Motor neuron (in vitro differentiated cells): ENCODE measurements around the gene ARHGEF4. TPM values are rescaled to one million over a fixed set of nuclear protein-coding genes. Genes with fewer than 3 reads are reported as not detected.

Experiments
- ATAC-seq, 8 experiments: fragments of 200-7000 bp; cut with Tn5 transposase; replicated peaks in 6 of 8; 2 replicates each; pipeline ENCODE4 v1.8.0; 2021; ENCODE audit warnings: mild to moderate bottlenecking in 8 of 8, moderate library complexity in 8 of 8
- H3K27ac ChIP-seq, 2 donors: fragments of 250-450 bp; sonication (Bioruptor Pico); 2 replicates each; pipeline ENCODE4 v1.9.0; 2021; ENCODE audit warnings: antibody characterized with exemption in 2 of 2, mild to moderate bottlenecking in 2 of 2, moderate library complexity in 1 of 2
- H3K4me1 ChIP-seq, 2 donors: fragments of 250-450 bp; sonication (Bioruptor Pico); replicated peaks in 1 of 2; 2 replicates each; pipeline ENCODE4 v1.6.1; 2021; ENCODE audit warnings: antibody characterized with exemption in 2 of 2, mild to moderate bottlenecking in 2 of 2, moderate library complexity in 1 of 2
- H3K4me3 ChIP-seq, 5 donors: fragments of 250-450 bp; sonication (Bioruptor Pico); 2 replicates each; pipeline ENCODE4 v1.9.0; 2021; ENCODE audit warnings: antibody characterized with exemption in 5 of 5, mild to moderate bottlenecking in 5 of 5, moderate library complexity in 4 of 5
- WGBS, 10 experiments: fragments of 450-650 bp; shearing (Covaris generic); methylation state at CpG; one replicate each; pipeline ENCODE4 v1.0.0; 2022; 5-methylcytosine and 5-hydroxymethylcytosine counted together
- in situ Hi-C, 9 experiments: fragments of 400-800 bp; cut with MboI; loops; one replicate each; pipeline ENCODE4 v1.15.0; 2021; ENCODE audit warnings: low sequenced_read_pairs in 9 of 9, low pct_unique_long_range_greater_than_20kb in 2 of 9; ENCODE audit not compliant: unreplicated experiment in 9 of 9
- total RNA-seq, 8 experiments: library from RNA; unstranded; fragments of 300-600 nt; gene quantifications; 2 replicates each; pipeline versions ENCODE4 v1.2.3 to v1.2.4, GENCODE V29; 2022

The ARHGEF4 gene
- 10 to 100 TPM in 6 of 8 experiments, 1 to 10 TPM in 2; 3.8 to 36.9 (median 15.2) TPM for total RNA-seq

DNA sequence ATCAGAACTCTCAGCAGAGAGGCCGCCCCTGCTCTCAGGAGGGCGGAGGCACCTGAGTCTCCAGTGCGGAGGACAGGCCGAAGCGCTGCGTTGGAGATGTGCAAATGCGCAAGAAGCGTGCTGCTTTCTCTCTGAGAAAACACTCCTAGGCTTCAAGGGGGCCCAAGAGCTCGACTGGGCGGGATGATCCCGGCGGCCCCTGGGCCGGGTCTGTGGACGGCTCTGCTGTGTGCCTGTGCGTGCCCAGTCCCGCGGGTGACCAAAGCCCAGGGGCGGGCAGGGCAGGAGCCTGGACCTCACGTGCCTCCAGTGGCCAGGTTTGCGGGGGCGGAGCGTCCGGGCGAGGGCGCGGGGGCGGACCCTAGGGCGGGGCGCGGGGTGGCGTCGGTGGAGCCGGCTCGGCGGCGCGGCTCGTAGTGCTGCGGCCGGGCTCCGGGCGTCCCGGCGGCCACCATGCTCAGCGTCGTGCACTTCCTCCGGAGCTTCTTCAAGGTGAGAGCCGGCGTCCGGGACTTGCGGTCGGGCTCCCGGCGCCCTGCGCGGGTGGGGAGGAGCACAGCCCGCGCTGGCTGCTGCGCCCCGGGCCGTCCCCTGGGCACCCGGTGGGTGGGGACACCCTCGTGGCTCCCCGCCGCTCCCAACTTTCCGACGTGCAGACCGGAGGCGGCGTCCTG is at the start of gene ARHGEF4:
TSS of gene ARHGEF4 (plus strand) at position 414 of the 674 bp plus-strand sequence. CDS start at position 454, 40 bp downstream.
- Histone ChIP-seq H3K27ac (no peak within 1 kb of the TSS), H3K4me1 (peaks cover 4 to 14% of the 10 kb centered on the region in 2 donors), H3K4me3 (peak within 1 kb of the TSS; percentile 14 to 45 (median 39))
- peak; percentile 79 to 92 (median 88) for ATAC-seq
- in situ Hi-C loops: no loop called here
- 3% methylated on average over 14 of the region's 70 CpGs; no CpG with 5 or more reads in 9 of the 10 experiments for WGBS, 10 experiments

DNA sequence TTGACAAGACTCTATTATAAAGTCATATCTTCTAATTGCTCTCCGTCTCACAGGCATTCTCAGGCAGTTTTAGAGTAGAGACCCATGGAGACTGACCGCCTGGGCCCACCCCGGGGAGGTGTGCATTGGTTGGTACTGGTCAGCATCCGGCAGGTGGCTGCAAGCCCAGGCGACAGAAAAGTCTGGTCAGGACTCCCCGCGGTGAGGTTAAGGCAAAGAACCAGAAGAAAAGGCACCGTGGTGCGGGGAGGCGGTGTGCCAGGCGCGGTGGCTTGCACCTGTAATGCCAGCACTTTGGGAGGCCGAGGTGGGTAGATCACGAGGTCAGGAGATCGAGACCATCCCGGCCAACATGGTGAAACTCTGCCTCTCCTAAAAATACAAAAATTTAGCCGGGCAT is 48.9 kb upstream of the ARHGEF4 start:
- no peak overlapping the region for H3K27ac ChIP-seq
- no peaks in the 10 kb centered on the region for H3K4me1 ChIP-seq
- H3K4me3 ChIP-seq: no peak overlapping the region
- ATAC-seq: no peak
- in situ Hi-C loops: loop anchor here in 2 of 9 experiments (25.0 kb wide), 1 partner anchor 124 kb away; no protein-coding TSS in a partner anchor
- WGBS, 10 experiments: 36 to 94% (median 83%) methylated on average over 5 to 14 of the region's 17 CpGs; no CpG with 5 or more reads in 2 of the 10 experiments

- Histone ChIP-seq H3K4me3 (no peak overlapping the region), H3K27ac (no peak overlapping the region), H3K4me1 (no peaks in the 10 kb centered on the region)
- in situ Hi-C loops: loop anchor here in 2 of 9 experiments (25.0 kb wide), 1 partner anchor 122 kb away; no protein-coding TSS in a partner anchor
- 20 to 29% methylated on average over 1 to 2 of the region's 2 CpGs; no CpG with 5 or more reads in 8 of the 10 experiments for WGBS, 10 experiments
- ATAC-seq: peak in 2 of 8 experiments; percentile 31 to 51
Measured at GRCh38 chr2:130790312-130790711, 46.4 kb upstream of the ARHGEF4 start.

DNA sequence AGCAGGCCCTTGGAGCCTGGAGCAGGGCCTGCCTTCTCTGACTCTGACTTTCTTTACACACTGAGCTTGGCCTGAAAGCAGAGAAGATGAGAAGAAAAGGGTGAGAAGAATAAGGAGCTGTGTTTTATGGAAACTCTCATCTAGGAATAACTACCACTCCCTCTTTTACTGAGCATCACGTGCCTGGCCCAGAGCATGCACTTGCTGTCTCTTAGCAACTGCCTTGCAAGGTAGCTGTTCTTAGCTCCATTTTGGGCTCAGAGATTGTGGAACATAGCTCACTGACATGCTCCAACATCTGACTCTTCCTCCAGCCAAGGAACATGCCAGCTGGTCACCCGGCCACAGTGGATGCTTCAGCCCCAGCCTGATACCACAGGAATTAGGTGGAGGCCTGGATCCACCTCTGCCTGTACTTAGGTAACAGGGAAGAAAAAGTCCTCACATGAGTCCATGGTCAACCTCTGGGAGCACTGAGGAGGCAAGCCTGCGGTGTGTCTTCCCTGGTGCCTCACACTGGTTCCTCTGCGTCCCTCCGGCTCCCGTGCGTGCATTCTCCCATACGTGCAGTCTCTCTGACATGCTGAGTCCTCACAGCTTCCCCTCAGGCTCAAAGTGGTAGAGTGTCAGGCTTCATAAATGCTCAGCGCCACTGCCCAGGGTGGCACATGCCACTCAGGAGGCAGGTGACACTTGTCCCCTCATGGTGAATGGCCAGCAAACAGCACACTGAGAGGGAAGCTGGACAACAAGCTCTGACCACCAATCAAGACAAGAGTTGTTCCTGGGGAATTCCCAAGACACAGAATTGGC is 45.7 kb upstream of the ARHGEF4 start:
- ATAC-seq: peak in 4 of 8 experiments; percentile 11 to 94 (median 64)
- no peak overlapping the region for H3K27ac ChIP-seq
- no peak overlapping the region for H3K4me3 ChIP-seq
- H3K4me1 ChIP-seq: no peaks in the 10 kb centered on the region
- WGBS, 10 experiments: 40 to 79% (median 60%) methylated on average over 1 to 3 of the region's 9 CpGs; no CpG with 5 or more reads in 5 of the 10 experiments
- in situ Hi-C loops: loop anchor here in 2 of 9 experiments (25.0 kb wide), 1 partner anchor 121 kb away; no protein-coding TSS in a partner anchor

- Histone ChIP-seq H3K27ac (no peak overlapping the region), H3K4me3 (no peak overlapping the region), H3K4me1 (no peaks in the 10 kb centered on the region)
- 0 to 83% (median 66%) methylated on average over 1 to 3 of the region's 4 CpGs; no CpG with 5 or more reads in 6 of the 10 experiments for WGBS, 10 experiments
- in situ Hi-C loops: loop anchor here in 2 of 9 experiments (25.0 kb wide), 1 partner anchor 121 kb away; no protein-coding TSS in a partner anchor
- peak in 2 of 8 experiments; percentile 28 to 48 for ATAC-seq
Measured at GRCh38 chr2:130791617-130791939, 45.1 kb upstream of the ARHGEF4 start.

DNA sequence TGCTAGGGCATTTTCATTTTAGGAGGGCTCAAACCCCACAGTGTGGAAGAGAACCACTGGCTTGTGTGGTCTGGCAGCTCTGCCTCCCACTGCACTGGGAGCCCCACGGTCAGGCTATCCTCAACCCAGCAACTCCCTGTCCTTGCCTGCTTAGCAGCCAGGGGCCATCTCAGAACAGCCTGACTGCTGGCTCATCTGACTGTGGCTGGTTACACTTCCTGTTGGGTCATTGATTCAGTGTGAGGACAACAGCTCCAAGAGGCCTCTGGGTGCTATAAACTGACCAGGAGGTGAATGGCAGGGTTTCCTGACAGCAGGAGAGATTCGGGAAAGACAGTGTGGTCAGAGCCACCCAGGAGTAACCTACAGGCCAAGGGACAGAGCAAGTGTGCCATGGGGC is 41.3 kb upstream of the ARHGEF4 start:
- in situ Hi-C loops: loop anchor here in 2 of 9 experiments (25.0 kb wide), 1 partner anchor 117 kb away; no protein-coding TSS in a partner anchor
- no peak for ATAC-seq
- no peak overlapping the region for H3K4me3 ChIP-seq
- peaks cover 6 to 16% of the 10 kb centered on the region in 2 donors for H3K4me1 ChIP-seq
- no peak overlapping the region for H3K27ac ChIP-seq
- WGBS, 10 experiments: 30 to 100% (median 43%) methylated on average over 1 to 2 of the region's 2 CpGs; no CpG with 5 or more reads in 5 of the 10 experiments

DNA sequence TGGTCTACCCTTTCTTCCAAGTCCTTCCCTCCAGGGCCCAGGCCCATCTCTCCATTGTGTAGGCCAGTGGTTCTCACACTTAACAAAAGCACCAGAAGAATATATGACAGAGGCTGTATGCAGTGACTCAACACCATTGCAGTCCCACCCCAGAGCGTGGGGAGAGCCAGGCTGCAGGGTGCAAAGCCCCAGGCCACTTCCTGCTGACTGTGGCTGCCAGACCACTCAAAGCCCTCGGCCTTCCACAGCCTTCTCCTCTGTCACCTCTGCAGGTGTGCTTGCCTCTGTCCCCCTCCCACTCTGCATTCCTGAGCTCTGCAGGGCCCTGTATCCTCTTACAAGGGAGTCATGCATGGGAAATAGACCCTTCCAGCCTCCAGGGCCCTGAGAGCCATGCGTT is 40.4 kb upstream of the ARHGEF4 start:
- peaks cover 6 to 16% of the 10 kb centered on the region in 2 donors for H3K4me1 ChIP-seq
- in situ Hi-C loops: loop anchor here in 2 of 9 experiments (25.0 kb wide), 1 partner anchor 116 kb away; no protein-coding TSS in a partner anchor
- no peak overlapping the region for H3K4me3 ChIP-seq
- H3K27ac ChIP-seq: no peak overlapping the region
- WGBS, 10 experiments: 58 to 100% (median 90%) methylated on average over 1 to 3 of the region's 3 CpGs; no CpG with 5 or more reads in 2 of the 10 experiments
- no peak for ATAC-seq

GRCh38 chr2:130797493-130798435 is 39.0 kb upstream of the ARHGEF4 start:
- 0 to 6% (median 1%) methylated on average over 2 to 19 of the region's 96 CpGs; no CpG with 5 or more reads in 4 of the 10 experiments for WGBS, 10 experiments
- peak overlapping the region; percentile 77 to 87 for H3K27ac ChIP-seq
- peaks cover 6 to 18% of the 10 kb centered on the region in 2 donors for H3K4me1 ChIP-seq
- ATAC-seq: peak; percentile 84 to 91 (median 88)
- peak overlapping the region; percentile 42 to 58 (median 57) for H3K4me3 ChIP-seq
- in situ Hi-C loops: loop anchor here in 2 of 9 experiments (25.0 kb wide), 1 partner anchor 115 kb away; no protein-coding TSS in a partner anchor

- ATAC-seq: peak in 5 of 8 experiments; percentile 1 to 26 (median 2)
- Histone ChIP-seq H3K4me1 (peaks cover 6 to 18% of the 10 kb centered on the region in 2 donors), H3K4me3 (peak overlapping the region; percentile 42 to 58 (median 57)), H3K27ac (no peak overlapping the region)
- in situ Hi-C loops: loop anchor here in 2 of 9 experiments (25.0 kb wide), 1 partner anchor 114 kb away; no protein-coding TSS in a partner anchor
- WGBS, 10 experiments: 50 to 67% methylated on average over 8 of the region's 30 CpGs; no CpG with 5 or more reads in 8 of the 10 experiments
Measured at GRCh38 chr2:130798472-130799218, 38.1 kb upstream of the ARHGEF4 start.

DNA sequence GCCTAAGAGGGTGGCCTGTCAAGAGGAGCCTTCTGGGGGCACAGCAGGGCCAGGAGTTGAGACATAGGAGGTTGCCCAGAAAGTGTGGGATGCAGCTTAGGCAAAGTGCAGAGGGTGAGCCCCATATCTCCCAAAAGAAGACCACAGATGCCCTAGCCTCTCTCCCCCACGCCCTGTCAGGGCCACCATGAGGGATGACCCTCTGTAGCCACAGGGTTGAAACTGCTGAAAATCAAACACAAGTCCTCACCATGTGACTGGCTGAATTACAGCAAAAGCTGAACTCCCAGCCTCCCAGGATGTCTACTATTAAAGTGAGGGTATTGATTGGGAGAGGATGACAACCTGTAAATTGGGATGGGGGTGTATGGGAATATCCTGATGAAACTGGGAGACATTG is 37.4 kb upstream of the ARHGEF4 start:
- peaks cover 6 to 18% of the 10 kb centered on the region in 2 donors for H3K4me1 ChIP-seq
- no peak overlapping the region for H3K27ac ChIP-seq
- no peak overlapping the region for H3K4me3 ChIP-seq
- in situ Hi-C loops: loop anchor here in 2 of 9 experiments (25.0 kb wide), 1 partner anchor 113 kb away; no protein-coding TSS in a partner anchor
- WGBS, 10 experiments: 83% methylated on average over 1 of the region's 1 CpG; no CpG with 5 or more reads in 9 of the 10 experiments
- no peak for ATAC-seq

GRCh38 chr2:130805613-130806012 is 31.1 kb upstream of the ARHGEF4 start:
- ATAC-seq: no peak
- no peak overlapping the region for H3K4me3 ChIP-seq
- peaks cover 0 to 11% of the 10 kb centered on the region in 2 donors for H3K4me1 ChIP-seq
- H3K27ac ChIP-seq: no peak overlapping the region
- in situ Hi-C loops: loop anchor here in 1 of 9 experiments (10.0 kb wide), 1 partner anchor 69 kb away; no protein-coding TSS in a partner anchor
- WGBS, 10 experiments: 0 to 100% (median 37%) methylated on average over 1 to 4 of the region's 4 CpGs; no CpG with 5 or more reads in 2 of the 10 experiments
